Measurements from ENCODE around the gene MAP4K5.

MAP4K5 gene

DNA sequence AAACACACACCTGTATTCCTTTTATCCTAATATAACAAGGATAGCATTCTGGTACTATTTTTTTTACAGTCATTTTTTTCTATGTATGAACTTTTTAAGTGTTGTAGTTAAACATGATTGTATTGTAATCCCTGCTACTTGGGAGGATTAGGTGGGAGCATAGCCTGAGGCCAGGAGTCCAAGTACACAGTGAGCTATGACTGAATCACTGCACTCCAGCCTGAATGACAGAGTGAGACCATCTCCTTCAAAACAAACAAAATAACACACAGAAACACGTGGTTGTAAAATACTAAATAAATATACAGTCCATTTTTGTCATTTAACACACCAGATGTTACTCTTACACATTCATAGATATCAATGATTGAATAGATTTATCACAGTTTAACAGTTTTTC is 56.9 kb downstream of the MAP4K5 start:
- DNase-seq, result no peak

GRCh38 chr14:50471838-50472465 is 60.4 kb downstream of the MAP4K5 start:
- DNase-seq, result no peak

DNA sequence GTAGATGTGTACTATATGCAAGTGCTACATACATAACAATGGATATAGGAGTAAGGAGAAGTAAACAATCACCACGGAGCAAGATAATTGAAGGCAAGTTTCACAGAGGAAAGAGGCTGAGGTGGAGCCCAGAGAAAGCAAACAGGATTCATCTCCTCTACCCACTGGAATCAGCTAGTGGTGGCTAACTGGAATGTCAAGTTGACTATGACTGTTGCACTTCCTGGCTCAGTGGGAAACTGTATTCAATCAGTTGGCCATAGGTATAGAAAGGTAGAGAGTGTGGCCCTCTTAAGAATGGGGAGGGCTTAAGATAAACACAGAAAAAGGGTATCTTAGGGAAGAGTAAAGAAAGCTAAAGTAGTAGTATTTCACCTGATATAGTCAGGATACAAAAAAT is 62.4 kb downstream of the MAP4K5 start:
- DNase-seq, result no peak

GRCh38 chr14:50462111-50462510 is 70.3 kb downstream of the MAP4K5 start:
- no peak for DNase-seq

- DNase-seq, result no peak
Measured at GRCh38 chr14:50453869-50454268, 78.5 kb downstream of the MAP4K5 start.

- no peak for DNase-seq
Measured at GRCh38 chr14:50452979-50453705, 79.2 kb downstream of the MAP4K5 start.

DNA sequence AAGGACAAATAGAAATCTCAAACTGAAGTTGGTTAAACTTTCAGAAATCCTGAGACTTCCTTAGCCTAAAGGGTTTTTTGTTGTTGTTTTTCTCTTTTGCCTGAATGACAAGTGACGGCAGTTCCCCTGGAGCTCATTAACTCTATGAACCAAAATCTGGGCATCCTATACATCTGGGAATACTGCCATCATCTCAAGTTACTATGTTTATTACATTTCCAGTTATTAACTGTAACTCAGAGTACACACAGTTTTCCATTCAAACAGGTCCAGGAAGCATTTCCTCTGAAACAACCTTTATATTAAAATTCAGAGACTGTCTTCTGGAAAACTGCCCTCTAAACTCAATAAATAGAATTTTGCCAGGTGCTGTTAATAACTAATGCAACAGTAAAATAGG is 80.1 kb downstream of the MAP4K5 start:
- DNase-seq, result no peak

DNA sequence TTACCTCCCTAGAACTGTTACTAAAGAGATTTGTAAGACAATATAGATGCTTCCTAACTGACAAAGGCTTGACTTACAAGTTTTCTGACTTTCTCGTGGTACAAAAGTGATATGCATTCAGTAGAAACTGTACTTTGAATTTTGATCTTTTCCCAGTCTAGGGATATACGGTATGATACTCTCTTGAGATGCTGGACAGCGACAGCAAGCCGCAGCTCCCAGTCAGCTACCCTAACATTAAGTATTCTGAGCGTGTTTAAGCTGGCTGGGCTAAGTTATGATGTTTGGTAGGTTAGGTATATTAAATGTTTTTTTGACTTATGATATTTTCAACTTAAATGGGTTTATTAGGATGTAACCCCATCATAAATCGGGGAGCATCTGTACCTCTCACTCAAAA is 80.5 kb downstream of the MAP4K5 start:
- no peak for DNase-seq

DNA sequence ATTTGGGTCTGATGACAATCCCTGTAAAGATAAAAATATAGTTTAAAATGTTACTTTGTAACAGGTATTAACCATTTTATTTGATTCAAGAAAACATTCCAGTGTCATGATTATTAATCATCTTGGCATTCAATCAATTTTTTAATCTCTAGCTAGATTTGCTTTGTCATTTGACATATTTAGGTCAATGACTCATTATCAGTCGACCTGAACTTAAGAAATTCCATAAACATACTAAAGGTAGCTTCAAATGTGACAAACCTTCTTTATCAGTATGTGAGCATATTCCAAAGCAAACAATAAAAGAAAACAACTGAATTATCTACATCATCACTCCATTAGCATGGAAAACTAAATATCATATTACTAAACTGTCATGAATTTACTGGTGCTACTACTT is 84.9 kb downstream of the MAP4K5 start:
- DNase-seq, result no peak

DNA sequence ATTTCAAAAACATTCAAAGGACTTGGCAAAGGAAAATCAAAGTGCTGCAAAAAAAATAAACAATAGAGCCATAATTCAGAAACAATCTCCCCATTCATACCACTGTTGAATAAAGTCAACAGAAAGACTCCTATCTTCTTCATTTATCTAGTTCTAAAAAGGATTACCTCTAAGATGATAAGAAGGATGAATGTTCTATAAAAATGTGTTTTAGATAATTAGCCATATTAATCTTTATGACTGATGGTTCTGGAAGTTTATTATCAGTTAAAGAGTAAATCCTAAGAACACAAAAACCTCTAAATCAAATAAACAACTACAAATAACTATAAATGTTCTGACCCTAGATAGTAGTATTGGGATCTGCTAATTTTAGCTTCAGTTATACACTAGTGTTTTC is 97.8 kb downstream of the MAP4K5 start:
- DNase-seq, result no peak

GRCh38 chr14:50432131-50432530 is 100.2 kb downstream of the MAP4K5 start:
- no peak for DNase-seq

DNA sequence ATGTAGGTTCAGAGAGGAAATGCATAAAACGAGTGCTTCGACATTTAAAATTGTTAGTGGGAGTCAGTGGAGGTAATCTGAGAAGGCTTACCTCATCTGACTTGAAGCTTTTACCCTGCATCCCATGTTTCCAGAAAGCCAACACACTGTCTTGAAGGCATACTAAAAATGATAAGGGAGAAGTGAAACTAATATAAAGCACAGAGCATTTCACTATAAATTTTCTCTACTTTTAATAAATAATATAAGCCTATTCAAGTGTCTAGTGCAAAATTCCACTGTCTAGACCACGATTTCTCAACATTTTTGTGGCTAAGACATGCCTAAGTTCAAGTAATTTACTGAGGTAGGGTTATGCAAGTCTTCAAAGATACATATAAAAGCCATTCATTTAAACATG is 106.6 kb downstream of the MAP4K5 start:
- no peak for DNase-seq

GRCh38 chr14:50425105-50425504 is 107.3 kb downstream of the MAP4K5 start:
- no peak for DNase-seq

- DNase-seq, result no peak
Measured at GRCh38 chr14:50423529-50423928, 108.8 kb downstream of the MAP4K5 start.

DNA sequence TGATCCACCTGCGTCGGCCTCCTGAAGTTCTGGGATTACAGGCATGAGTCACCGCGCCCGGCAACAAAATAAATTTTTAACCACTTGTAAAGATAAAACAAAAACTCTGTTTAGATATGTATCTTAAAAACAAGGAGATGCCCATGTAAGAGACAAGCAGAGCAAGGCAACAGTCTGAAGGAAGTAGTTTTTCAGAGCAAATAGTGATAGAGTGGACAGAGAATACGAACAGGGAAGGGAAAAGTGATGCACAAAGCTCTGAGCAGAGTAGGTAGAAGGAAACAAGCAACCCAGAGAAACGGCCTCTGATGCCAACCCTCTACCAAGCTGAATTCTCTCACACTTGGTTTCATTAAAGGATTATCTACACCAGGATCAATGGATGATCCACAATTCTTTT is 110.9 kb downstream of the MAP4K5 start:
- no peak for DNase-seq

GRCh38 chr14:50417853-50418252 is 114.5 kb downstream of the MAP4K5 start:
- no peak for DNase-seq

- DNase-seq, result no peak
Measured at GRCh38 chr14:50410921-50411320, 121.4 kb downstream of the MAP4K5 start.

DNA sequence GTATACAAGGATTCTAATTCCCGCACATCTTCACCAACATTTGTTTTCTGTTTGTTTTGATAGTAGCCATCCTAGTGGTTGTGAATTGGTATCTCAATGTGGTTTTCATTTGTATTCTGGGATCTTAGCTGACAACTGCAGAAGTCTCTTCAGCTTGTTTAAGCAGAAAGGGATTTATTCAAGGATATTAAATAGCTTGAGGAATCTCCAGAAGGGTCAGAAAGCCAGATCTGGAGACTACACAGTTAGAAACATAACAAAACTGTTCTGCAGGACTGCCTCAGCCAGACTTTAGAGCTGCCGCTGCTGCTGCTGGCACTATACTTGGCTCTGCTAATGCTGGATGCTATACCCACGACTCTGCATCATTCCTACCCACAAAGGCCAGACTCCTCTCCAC is 122.3 kb downstream of the MAP4K5 start:
- DNase-seq, result no peak

GRCh38 chr14:50407111-50407812 is 125.1 kb downstream of the MAP4K5 start:
- no peak for DNase-seq

DNA sequence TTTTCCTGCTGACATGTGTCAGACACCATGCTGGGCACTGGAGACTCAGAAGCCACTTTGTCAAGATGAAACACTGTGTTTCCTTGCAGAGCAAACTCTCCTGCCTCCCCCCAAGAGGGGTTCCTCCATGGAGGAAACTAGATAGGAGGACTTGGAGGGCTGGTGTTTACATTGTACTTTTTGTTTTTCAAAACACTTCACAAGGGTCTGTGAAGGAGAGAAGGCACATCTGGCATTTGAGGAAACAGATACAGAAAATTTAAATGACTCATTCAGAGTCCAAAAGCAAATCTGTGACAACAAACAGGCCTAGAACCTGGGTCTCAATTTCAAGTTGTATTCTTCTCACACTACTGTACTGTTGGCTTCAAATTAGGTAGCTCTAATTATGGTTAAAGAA is 128.9 kb downstream of the MAP4K5 start:
- DNase-seq, result no peak

GRCh38 chr14:50402965-50403364 is 129.4 kb downstream of the MAP4K5 start:
- no peak for DNase-seq

DNA sequence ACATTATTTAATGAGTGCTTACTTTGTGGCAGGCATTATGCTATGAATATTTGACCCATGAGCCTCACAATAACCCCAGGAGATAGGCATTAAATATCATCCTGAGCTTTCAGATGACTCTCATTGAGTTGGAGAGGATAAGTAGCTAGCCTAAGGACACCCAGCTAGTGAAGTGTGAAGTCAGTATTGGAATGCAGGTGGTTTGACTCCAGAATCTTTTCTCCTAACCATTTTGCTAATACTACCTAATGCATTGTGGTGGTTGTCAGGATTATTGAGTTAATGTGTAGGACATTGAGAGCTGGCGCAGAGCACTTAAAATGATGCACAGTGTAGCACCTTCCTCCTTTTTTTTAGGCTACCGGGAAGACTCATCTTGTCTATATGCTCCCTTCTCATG is 131.9 kb downstream of the MAP4K5 start:
- DNase-seq, result no peak

DNA sequence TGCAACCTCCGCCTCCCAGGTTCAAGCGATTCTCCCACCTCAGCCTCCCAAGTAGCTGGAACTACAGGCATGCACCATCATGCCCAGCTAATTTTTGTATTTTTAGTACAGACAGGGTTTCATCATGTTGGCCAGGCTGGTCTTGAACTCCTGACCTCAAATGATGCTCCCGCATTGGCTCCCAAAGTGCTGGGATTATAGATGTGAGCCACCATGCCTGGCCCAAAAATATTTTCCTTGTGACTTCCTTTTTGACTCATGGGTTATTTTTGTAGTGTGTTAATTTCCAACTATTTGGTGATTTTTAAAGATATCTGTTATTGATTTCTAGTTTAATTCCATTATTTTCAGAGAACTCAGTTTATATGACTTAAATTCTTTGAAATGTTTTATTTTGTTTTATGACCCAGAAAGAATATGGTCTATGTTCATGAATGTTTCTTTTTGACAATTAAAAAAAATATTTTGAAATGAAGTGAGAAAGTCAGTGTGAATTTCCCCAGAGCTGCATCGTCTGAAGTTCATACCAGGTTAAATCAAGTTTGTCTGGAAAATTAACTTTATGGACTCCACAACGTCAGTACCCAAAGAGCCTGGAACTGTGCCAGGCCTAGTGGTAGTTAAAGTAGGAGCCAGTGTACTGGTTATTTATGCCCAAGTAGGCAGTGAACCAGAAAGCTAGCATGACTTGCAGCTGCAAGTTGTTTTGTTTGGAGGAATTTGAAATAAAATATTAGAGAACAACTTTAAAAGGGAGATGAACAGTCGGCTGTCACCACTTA is 132.9 kb downstream of the MAP4K5 start:
- no peak for DNase-seq

DNA sequence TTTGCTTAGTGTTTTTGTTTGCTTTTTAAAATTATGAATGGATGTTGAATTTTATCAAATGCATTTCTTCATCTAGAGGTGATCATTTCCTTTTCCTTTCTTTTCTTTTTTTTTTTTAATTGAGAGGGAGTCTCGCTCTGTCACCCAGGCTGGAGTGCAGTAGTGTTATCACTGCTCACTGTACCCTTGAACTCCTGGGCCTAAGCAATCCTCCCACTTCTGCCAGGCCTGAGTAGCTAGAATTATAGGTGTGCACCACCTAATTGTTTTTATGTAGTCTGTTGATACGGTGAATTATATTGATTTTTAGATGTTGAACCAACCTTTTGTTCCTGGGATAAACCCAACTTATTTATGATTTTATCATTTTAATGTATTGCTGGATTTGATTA is 134.2 kb downstream of the MAP4K5 start:
- DNase-seq, result no peak

Data from NCI-H1436 treated with DMSO at 0.1 percent for 48 hours (cell line).